Fibroblast of upper back skin (primary cell): ENCODE measurements around the gene HLA-DRB1.
"Not testable (repeated sequence)": the region's sequence is repeated elsewhere in the genome, so short reads cannot be mapped to it uniquely, and the experiment has no call there.

Experiments used
- DNase-seq: peaks from one replicate; pipeline ENCODE4 v3.0.0-alpha.2; 2013

The HLA-DRB1 gene

DNA sequence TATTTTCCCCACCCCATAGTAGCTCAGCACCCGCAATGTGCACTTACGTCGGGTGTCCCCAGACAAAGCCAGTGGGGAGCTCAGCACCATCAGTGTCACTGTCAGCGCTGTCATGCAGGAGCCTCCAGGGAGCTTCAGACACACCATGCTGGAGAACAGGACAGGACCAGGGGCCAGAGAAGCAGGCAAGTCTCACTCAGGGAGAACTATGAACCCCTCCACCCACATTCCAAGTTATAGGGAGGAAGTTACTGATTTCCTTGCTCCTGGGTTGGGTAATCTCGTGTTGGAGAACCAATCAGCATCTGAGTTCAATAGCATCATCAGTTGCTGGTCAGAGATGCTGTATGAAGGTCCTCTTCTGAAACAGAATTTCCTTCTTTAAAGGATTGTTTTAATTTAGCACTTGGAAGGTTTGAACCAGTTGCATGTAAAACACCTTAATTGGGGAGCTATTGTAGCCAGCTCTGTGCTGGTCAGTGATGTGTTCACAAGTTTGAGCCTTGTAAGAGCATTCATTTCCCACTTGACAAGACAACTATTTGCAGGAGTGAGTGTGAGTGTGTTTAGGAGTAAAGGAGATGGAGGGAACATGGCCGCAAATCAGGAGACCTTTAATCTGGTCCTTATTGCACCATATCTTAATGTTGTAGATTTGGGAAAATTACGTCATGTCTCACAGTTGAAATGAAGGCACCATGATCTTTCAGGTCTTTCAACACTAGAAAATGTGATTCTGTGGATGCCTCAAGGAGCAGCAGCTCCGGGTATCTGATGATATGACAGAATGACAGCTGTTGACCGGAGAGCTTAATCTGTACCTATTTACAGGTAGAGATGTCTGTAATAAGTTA, at the start of gene HLA-DRB1:
HLA-DRB1 (minus strand) TSS at position 253 of the 854 bp plus-strand sequence; CDS start at position 147, 106 bp downstream.
- DNase-seq, result no peak

GRCh38 chr6:32638532-32639219, 49.0 kb upstream of the HLA-DRB1 start:
- DNase-seq, result no peak

- no peak for DNase-seq
Observed at GRCh38 chr6:32637883-32638282, 48.2 kb upstream of the HLA-DRB1 start.

GRCh38 chr6:32637219-32637880, 47.7 kb upstream of the HLA-DRB1 start, which contains the start of gene HLA-DQA1:
TSS of gene HLA-DQA1 (plus strand) at chr6:32637406. CDS start at chr6:32637459, 53 bp downstream.
- no peak for DNase-seq

- no peak for DNase-seq
Observed at GRCh38 chr6:32635526-32636123, 46.0 kb upstream of the HLA-DRB1 start.

- not testable (repeated sequence) for DNase-seq
Observed at GRCh38 chr6:32629793-32630192, 40.1 kb upstream of the HLA-DRB1 start.

- peak; percentile 8 for DNase-seq
Observed at GRCh38 chr6:32627831-32628230, 38.2 kb upstream of the HLA-DRB1 start.

DNA sequence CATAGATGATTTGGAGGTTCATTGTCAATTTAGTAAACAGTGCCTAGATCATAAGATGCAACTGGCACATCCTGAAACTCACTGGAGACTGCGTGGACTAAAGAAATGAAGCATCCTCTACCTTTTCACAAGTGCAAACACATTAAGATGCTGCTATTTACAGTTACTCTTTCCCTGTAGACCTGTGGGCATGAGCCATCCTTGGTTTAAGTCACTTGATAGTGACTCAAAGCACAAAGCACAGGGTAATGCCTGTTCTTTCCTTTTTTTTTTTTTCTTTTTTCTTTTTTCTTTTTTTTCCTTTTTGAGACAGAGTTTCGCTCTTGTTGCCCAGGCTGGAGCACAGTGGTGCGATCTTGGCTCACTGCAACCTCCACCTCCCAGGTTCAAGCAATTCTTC, 37.6 kb upstream of the HLA-DRB1 start:
- DNase-seq, result no peak

DNA sequence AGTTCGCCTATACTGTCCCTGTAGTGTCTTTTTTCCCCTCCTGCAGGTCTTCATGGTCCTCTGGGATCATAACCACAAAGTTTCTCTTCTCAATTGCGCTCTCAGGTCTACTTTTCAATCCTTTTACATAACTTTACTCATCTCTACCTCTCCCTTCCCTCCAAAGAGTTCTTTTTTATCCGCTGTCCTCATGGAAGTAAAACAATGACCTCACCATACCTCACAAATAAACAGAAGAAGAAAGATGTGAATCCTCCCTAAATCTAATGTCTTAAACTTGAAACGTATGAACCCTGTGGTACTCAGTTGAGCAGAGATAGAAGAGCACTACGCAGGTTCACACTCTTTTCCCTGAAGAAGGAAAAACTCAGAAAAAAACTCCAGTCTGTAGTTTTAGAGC, 35.5 kb upstream of the HLA-DRB1 start:
- DNase-seq, result no peak

GRCh38 chr6:32624565-32624964, 34.9 kb upstream of the HLA-DRB1 start:
- no peak for DNase-seq

- no peak for DNase-seq
Observed at GRCh38 chr6:32623693-32624092, 34.0 kb upstream of the HLA-DRB1 start.

- DNase-seq, result peak; percentile 42
Observed at GRCh38 chr6:32622545-32623401, 33.1 kb upstream of the HLA-DRB1 start.

DNA sequence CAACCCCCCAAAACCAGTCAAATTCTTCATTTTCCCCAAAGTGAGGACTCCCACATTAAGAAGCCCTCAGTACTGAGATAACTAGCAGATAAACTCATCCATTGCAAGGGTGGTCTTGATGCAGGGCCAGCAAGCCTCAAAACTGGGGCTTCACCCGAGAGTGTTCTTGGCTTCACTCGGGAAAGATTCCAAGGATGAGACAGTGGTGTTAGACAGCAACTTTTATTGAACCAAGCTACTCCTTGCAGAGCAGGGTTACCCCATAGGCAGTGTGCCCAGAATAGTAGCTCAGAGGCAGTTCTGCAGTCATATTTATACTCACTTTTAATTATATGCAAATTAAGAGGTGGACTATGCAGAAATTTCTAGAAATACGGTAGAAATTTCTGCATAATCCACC, 31.7 kb upstream of the HLA-DRB1 start:
- DNase-seq, result no peak

GRCh38 chr6:32617751-32618150, 28.1 kb upstream of the HLA-DRB1 start:
- no peak for DNase-seq

GRCh38 chr6:32615885-32616532, 26.4 kb upstream of the HLA-DRB1 start:
- no peak for DNase-seq

DNA sequence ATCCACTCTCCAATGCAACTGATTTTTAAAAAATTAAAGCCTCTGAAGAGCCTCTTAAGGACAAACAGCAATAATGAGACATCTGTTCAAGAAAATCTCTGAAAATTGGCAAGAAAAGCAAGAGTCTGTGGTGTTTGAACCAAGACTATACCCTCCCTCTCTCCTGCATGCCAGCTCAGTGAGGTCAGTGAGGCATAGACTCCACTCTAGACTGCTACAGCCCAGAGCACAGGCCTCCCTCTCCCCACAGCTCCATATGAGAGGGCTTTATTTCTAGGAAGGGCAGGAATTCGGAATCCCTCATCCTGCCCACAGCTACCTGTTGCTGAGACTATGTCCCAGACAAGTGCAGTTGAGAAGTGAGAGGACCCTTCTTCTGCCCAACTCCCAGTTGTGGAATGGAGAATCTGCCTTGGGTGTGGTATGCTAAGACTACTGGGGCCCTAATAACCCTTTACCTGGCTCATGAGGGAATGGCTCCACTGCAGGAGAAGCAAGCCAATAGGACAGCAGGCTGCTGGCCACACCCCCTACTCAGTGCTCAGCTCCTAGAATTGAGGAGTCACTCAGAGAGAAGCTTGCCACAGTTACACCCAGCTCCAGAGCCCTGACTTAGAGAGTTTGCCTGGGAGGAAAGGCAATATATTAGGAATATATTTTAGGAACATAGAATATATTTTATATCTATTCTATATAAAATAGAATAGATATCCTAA, 24.9 kb upstream of the HLA-DRB1 start:
- DNase-seq, result no peak

GRCh38 chr6:32613475-32613874, 23.8 kb upstream of the HLA-DRB1 start:
- no peak for DNase-seq

- DNase-seq, result no peak
Observed at GRCh38 chr6:32610682-32611296, 21.1 kb upstream of the HLA-DRB1 start.

GRCh38 chr6:32609731-32610640, 20.3 kb upstream of the HLA-DRB1 start:
- DNase-seq, result peak; percentile 91
